HG03354 (cell line): ENCODE data around the gene RPS16.

Experiments used
- ATAC-seq: cut with Tn5 transposase; IDR thresholded peaks from one replicate; pipeline ENCODE4 v1.9.1; 2021; ENCODE audit warnings: mild to moderate bottlenecking; ENCODE audit not compliant: unreplicated experiment, poor library complexity, severe bottlenecking

Gene RPS16

GRCh38 chr19:39397360-39398296, 38.1 kb downstream of the RPS16 start:
- ATAC-seq, result peak; percentile 50

GRCh38 chr19:39390751-39391437, 44.9 kb downstream of the RPS16 start, which contains the start of the genes MED29 and PAF1:
Gene MED29, plus strand, starts transcription at chr19:39391378. Its CDS starts 45 bp downstream, at chr19:39391423.
Gene PAF1, minus strand, starts transcription at chr19:39391106. Its CDS starts 242 bp downstream, at chr19:39390864.
- ATAC-seq, result peak; percentile 91

- no peak for ATAC-seq
Measured at GRCh38 chr19:39390451-39390750, 45.3 kb downstream of the RPS16 start.

GRCh38 chr19:39389631-39390414, 45.9 kb downstream of the RPS16 start:
- no peak for ATAC-seq

GRCh38 chr19:39388657-39389056, 47.1 kb downstream of the RPS16 start:
- no peak for ATAC-seq

GRCh38 chr19:39386557-39386956, 49.2 kb downstream of the RPS16 start:
- no peak for ATAC-seq

- no peak for ATAC-seq
Measured at GRCh38 chr19:39385629-39386411, 49.9 kb downstream of the RPS16 start.

- ATAC-seq, result no peak
Measured at GRCh38 chr19:39384839-39385568, 50.7 kb downstream of the RPS16 start.
